CD14-positive monocyte (primary cell): ENCODE results near the gene YWHAE. TPM values are rescaled to one million over a fixed set of nuclear protein-coding genes. Genes with fewer than 3 reads are reported as not detected.

Source experiments
- DNase-seq, 3 donors: peaks; one replicate each; pipeline ENCODE4 v3.0.0-alpha.2; 2011 to 2022
- H2AFZ ChIP-seq: 2 replicates; pipeline ENCODE4 v1.6.0; 2012; ENCODE audit warnings: mild to moderate bottlenecking, low read depth, low read length, inconsistent platforms; ENCODE audit not compliant: insufficient read depth, poor library complexity, severe bottlenecking
- H3K27ac ChIP-seq, 2 donors: 1 replicate in 1 of 2; 2 replicates in 1 of 2; pipeline ENCODE4 v1.5.1; 2012 to 2013; ENCODE audit warnings: low read length in 2 of 2, control low read depth in 1 of 2, inconsistent platforms in 1 of 2, low read depth in 1 of 2, mild to moderate bottlenecking in 1 of 2
- H3K27me3 ChIP-seq, 2 donors: one replicate each; pipeline versions ENCODE4 v1.6.0 to v1.6.1; 2011 to 2013; ENCODE audit warnings: low read length in 2 of 2; ENCODE audit not compliant: control insufficient read depth in 2 of 2, insufficient read depth in 2 of 2
- H3K36me3 ChIP-seq, 2 donors: replicated peaks in 1 of 2; 1 replicate in 1 of 2; 2 replicates in 1 of 2; pipeline versions ENCODE4 v1.5.1 to v1.6.1; 2012 to 2013; ENCODE audit warnings: low read length in 2 of 2, control low read depth in 1 of 2, inconsistent platforms in 1 of 2, mild to moderate bottlenecking in 1 of 2; ENCODE audit not compliant: insufficient read depth in 2 of 2, control insufficient read depth in 1 of 2
- H3K4me1 ChIP-seq, 2 donors: 1 replicate in 1 of 2; 2 replicates in 1 of 2; pipeline versions ENCODE4 v1.5.1 to v1.6.1; 2012 to 2013; ENCODE audit warnings: low read length in 2 of 2, control low read depth in 1 of 2, inconsistent platforms in 1 of 2, mild to moderate bottlenecking in 1 of 2, moderate library complexity in 1 of 2; ENCODE audit not compliant: insufficient read depth in 2 of 2, control insufficient read depth in 1 of 2
- H3K4me2 ChIP-seq: replicated peaks from 2 replicates; pipeline ENCODE3; 2012; ENCODE audit warnings: low read length, moderate library complexity, mild to moderate bottlenecking; ENCODE audit not compliant: poor library complexity, severe bottlenecking; ENCODE audit errors: extremely low read depth
- H3K4me3 ChIP-seq, 3 experiments: fragments of 200-600 bp in 1 of 3; sonication (generic) in 1 of 3; replicated peaks in 1 of 3; 1 replicate in 2 of 3; 2 replicates in 1 of 3; pipeline ENCODE4 v1.5.1; 2011 to 2013; ENCODE audit warnings: low read length in 3 of 3, mild to moderate bottlenecking in 3 of 3, control low read depth in 2 of 3, low read depth in 2 of 3, inconsistent platforms in 1 of 3, moderate library complexity in 1 of 3
- H3K79me2 ChIP-seq: 2 replicates; pipeline ENCODE4 v1.6.0; 2012; ENCODE audit warnings: mild to moderate bottlenecking, control low read depth, inconsistent platforms, low read length, moderate library complexity; ENCODE audit not compliant: insufficient read depth
- H3K9ac ChIP-seq: 2 replicates; pipeline ENCODE4 v1.6.0; 2017; ENCODE audit warnings: low read length, mild to moderate bottlenecking; ENCODE audit not compliant: insufficient read depth, poor library complexity, severe bottlenecking
- H3K9me3 ChIP-seq, 2 donors: replicated peaks in 1 of 2; 1 replicate in 1 of 2; 2 replicates in 1 of 2; pipeline versions ENCODE4 v1.5.1 to v1.6.1; 2012 to 2013; ENCODE audit warnings: low read length in 2 of 2, control low read depth in 1 of 2; ENCODE audit not compliant: control insufficient read depth in 1 of 2, insufficient read depth in 1 of 2
- H4K20me1 ChIP-seq: 2 replicates; pipeline ENCODE4 v1.6.0; 2012; ENCODE audit warnings: mild to moderate bottlenecking, low read length, control low read depth, moderate library complexity; ENCODE audit not compliant: insufficient read depth
- H3K27ac Mint-ChIP-seq, 7 donors: one replicate each; pipeline ENCODE4 v1.8.0; 2020; ENCODE audit warnings: mild to moderate bottlenecking in 7 of 7, mixed read lengths in 7 of 7, moderate library complexity in 6 of 7, inconsistent platforms in 2 of 7
- H3K27me3 Mint-ChIP-seq, 3 donors: one replicate each; pipeline ENCODE4 v1.8.0; 2021 to 2022; ENCODE audit warnings: low read depth in 3 of 3, mild to moderate bottlenecking in 3 of 3, mixed read lengths in 3 of 3, moderate library complexity in 3 of 3, inconsistent platforms in 1 of 3
- H3K36me3 Mint-ChIP-seq, 2 donors: one replicate each; pipeline ENCODE4 v1.8.0; 2020; ENCODE audit warnings: mixed read lengths in 2 of 2, inconsistent platforms in 1 of 2, mild to moderate bottlenecking in 1 of 2
- H3K4me1 Mint-ChIP-seq: one replicate; pipeline ENCODE4 v1.8.0; 2020; ENCODE audit warnings: mild to moderate bottlenecking, mixed read lengths
- H3K4me3 Mint-ChIP-seq, 2 donors: one replicate each; pipeline ENCODE4 v1.8.0; 2020; ENCODE audit warnings: mild to moderate bottlenecking in 2 of 2, mixed read lengths in 2 of 2, moderate library complexity in 1 of 2
- H3K9me3 Mint-ChIP-seq, 7 donors: one replicate each; pipeline ENCODE4 v1.8.0; 2020 to 2022; ENCODE audit warnings: mixed read lengths in 7 of 7, mild to moderate bottlenecking in 6 of 7, moderate library complexity in 6 of 7, inconsistent platforms in 2 of 7
- CTCF ChIP-seq: fragments of 200-600 bp; IDR thresholded peaks from one replicate; pipeline ENCODE4 v1.8.0; 2022; ENCODE audit warnings: antibody characterized with exemption, mild to moderate bottlenecking
- WGBS: methylation state at CpG from one replicate; pipeline ENCODE4 v1.1.5; 2013; ENCODE audit warnings: missing lambda C conversion rate; ENCODE audit not compliant: insufficient coverage; 5-methylcytosine and 5-hydroxymethylcytosine counted together
- intact Hi-C, 2 donors: fragments of 100-400 bp; cut with micrococcal nuclease; formaldehyde crosslinking; loops; one replicate each; pipeline versions ENCODE4 v1.15.0 to v1.15.1; 2023
- polyA plus RNA-seq, 3 donors: library from polyadenylated mRNA; depleted of rRNA in 1 of 3; unstranded in 2 of 3; stranded (reverse) in 1 of 3; fragments of 300-500 nt in 2 of 3; fragments of >200 nt in 1 of 3; fragmentation: Illumina TruSeq in 2 of 3; gene quantifications; 1 replicate in 2 of 3; 2 replicates in 1 of 3; pipeline ENCODE4 v1.2.3, GENCODE V29; 2012 to 2021

The YWHAE gene
- polyA plus RNA-seq, 3 donors: 165 to 185 (median 168) TPM

- H3K4me3 Mint-ChIP-seq: no peak overlapping the region
- WGBS: 79% methylated on average over 5 of the region's 10 CpGs
- H3K4me1 Mint-ChIP-seq: no peaks in the 10 kb centered on the region
- peaks cover 15 to 37% (median 27%) of the 10 kb centered on the region in 3 donors for H3K27me3 Mint-ChIP-seq
- no peak for TF ChIP-seq CTCF
- H3K79me2 ChIP-seq: no peaks in the 10 kb centered on the region
- no peaks in the 10 kb centered on the region for H3K36me3 Mint-ChIP-seq
- no peak overlapping the region for H3K4me3 ChIP-seq
- H3K4me1 ChIP-seq: no peaks in the 10 kb centered on the region
- H3K9me3 Mint-ChIP-seq: peaks cover 0 to 3% (median 0%) of the 10 kb centered on the region in 7 donors
- no peaks in the 10 kb centered on the region for H4K20me1 ChIP-seq
- no peak overlapping the region for H3K4me2 ChIP-seq
- no peaks in the 10 kb centered on the region for H3K27me3 ChIP-seq
- no peak overlapping the region for H3K27ac Mint-ChIP-seq
- H3K36me3 ChIP-seq: no peaks in the 10 kb centered on the region
- no peak overlapping the region for H3K9ac ChIP-seq
- H2AFZ ChIP-seq: no peak overlapping the region
- DNase-seq: no peak
- no peaks in the 10 kb centered on the region for H3K9me3 ChIP-seq
- intact Hi-C loops: no loop called here
- no peak overlapping the region for H3K27ac ChIP-seq
These were observed 84.1 kb downstream of the YWHAE start for GRCh38 chr17:1315891-1316403.

- Histone ChIP-seq H3K79me2 (no peaks in the 10 kb centered on the region), H2AFZ (no peak overlapping the region), H3K4me2 (no peak overlapping the region), H3K4me3 (no peak overlapping the region), H3K4me1 (no peaks in the 10 kb centered on the region), H4K20me1 (no peaks in the 10 kb centered on the region), H3K36me3 (no peaks in the 10 kb centered on the region), H3K9me3 (no peaks in the 10 kb centered on the region), H3K27ac (no peak overlapping the region), H3K27me3 (no peaks in the 10 kb centered on the region), H3K9ac (no peak overlapping the region)
- no peak for TF ChIP-seq CTCF
- Mint-ChIP-seq H3K4me1 (no peaks in the 10 kb centered on the region), H3K36me3 (no peaks in the 10 kb centered on the region), H3K27me3 (peaks cover 10 to 37% (median 23%) of the 10 kb centered on the region in 3 donors), H3K9me3 (peaks cover 0 to 3% (median 0%) of the 10 kb centered on the region in 7 donors), H3K27ac (no peak overlapping the region), H3K4me3 (no peak overlapping the region)
- 89% methylated on average over 9 of the region's 10 CpGs for WGBS
- no peak for DNase-seq
- intact Hi-C loops: no loop called here
These were observed 84.6 kb downstream of the YWHAE start for GRCh38 chr17:1315409-1315808.
